ENCODE results near the gene MUC2.
"Not testable (repeated sequence)": the region's sequence is repeated elsewhere in the genome, so short reads cannot be mapped to it uniquely, and the experiment has no call there.

MUC2 gene

GRCh38 chr11:1102996-1103395, 28.3 kb downstream of the MUC2 start:
- no peak for DNase-seq

GRCh38 chr11:1103401-1104360, 29.0 kb downstream of the MUC2 start:
- DNase-seq, result no peak

DNA sequence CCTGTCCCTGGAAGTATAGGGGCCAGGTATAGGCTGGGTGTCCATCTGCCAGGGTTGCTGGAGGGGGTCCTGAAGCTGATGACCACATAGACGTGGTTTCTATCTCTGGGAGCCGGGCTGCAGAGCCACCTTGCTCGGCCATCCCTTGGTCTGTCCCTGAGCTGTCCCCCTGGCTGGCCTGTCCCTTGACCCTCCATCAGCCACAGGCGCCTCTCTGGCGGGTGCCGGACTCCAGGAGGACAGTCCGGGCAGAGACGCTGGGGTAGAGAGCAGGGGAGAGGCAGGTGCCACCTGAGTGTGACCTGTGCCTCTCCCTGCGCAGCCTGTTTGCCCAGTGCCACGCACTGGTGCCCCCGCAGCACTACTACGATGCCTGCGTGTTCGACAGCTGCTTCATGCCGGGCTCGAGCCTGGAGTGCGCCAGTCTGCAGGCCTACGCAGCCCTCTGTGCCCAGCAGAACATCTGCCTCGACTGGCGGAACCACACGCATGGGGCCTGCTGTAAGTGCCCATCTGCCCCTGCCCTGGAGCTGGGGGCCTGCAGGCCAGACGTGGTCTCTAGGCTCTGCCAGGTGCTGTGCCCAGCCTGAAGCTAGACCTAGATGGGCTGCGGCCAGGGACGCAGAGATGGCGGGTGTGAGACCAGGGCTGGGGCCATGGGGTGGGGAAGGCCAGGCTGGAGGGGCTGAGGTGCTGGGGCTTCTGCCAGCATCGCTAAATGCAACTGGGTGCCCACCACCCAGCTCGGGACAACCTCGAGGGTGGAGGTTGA, 29.9 kb downstream of the MUC2 start:
- no peak for DNase-seq

DNA sequence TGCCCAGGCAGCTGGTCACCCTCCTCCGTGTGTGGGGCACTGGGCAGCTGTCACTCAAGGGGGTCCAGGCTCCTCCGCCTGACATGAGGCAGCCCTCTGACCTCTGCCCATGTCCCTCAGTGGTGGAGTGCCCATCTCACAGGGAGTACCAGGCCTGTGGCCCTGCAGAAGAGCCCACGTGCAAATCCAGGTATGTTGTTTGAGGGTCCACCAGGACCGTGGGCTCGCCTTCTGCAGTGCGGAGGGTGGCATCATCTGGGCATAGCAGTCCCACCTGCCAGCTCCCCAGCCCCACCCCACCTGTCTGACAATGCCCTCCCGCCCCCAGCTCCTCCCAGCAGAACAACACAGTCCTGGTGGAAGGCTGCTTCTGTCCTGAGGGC, 30.5 kb downstream of the MUC2 start:
- DNase-seq, result no peak

- no peak for DNase-seq
Observed at GRCh38 chr11:1106387-1106786, 31.7 kb downstream of the MUC2 start.

GRCh38 chr11:1107316-1108245, 32.9 kb downstream of the MUC2 start:
- DNase-seq, result no peak

DNA sequence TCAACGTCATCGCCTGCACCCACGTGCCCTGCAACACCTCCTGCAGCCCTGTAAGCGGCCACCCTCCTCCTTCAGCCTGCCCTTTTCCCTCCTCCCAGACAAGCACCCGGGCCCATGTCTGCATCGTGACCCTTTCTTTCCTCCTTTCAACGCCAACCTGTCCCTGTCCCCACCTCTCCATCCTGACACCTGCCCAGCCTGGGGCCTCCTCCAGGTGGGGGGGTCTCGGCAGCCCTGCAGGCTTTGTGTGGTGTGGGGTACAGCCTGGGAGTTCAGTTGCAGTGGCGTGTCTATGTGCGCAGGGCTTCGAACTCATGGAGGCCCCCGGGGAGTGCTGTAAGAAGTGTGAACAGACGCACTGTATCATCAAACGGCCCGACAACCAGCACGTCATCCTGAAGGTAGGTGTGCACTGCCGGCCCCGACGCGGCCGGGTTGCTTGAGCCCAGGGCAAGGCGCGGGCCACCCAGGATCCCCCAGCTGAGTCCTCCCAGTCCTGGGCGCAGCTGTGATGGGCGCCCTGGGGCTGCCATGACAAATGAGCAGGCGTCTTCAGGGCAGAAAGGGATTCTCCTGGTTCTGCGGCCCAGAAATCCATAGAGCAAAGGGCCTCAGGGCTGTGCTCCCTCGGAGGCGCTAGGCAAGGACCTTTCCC, 33.7 kb downstream of the MUC2 start:
- DNase-seq, result no peak

- no peak for DNase-seq
Observed at GRCh38 chr11:1109101-1109917, 34.6 kb downstream of the MUC2 start.

DNA sequence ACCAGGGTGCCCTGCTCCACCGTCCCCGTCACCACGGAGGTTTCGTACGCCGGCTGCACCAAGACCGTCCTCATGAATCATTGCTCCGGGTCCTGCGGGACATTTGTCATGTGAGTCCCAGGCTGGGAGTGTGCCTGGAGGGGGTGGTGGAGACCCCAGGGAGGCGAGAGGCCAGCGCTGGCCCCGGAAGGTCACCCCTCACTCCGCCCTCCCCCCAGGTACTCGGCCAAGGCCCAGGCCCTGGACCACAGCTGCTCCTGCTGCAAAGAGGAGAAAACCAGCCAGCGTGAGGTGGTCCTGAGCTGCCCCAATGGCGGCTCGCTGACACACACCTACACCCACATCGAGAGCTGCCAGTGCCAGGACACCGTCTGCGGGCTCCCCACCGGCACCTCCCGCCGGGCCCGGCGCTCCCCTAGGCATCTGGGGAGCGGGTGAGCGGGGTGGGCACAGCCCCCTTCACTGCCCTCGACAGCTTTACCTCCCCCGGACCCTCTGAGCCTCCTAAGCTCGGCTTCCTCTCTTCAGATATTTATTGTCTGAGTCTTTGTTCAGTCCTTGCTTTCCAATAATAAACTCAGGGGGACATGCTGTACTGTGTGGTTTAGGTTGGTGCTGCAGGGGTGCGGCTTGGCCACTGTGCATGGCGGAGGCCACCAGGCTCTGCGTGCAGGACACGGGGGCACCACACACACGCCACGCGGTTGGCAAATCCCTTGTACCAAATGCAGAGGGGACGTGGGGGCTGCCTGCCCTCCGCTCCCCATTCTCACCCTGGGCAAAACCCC, 35.4 kb downstream of the MUC2 start:
- no peak for DNase-seq

DNA sequence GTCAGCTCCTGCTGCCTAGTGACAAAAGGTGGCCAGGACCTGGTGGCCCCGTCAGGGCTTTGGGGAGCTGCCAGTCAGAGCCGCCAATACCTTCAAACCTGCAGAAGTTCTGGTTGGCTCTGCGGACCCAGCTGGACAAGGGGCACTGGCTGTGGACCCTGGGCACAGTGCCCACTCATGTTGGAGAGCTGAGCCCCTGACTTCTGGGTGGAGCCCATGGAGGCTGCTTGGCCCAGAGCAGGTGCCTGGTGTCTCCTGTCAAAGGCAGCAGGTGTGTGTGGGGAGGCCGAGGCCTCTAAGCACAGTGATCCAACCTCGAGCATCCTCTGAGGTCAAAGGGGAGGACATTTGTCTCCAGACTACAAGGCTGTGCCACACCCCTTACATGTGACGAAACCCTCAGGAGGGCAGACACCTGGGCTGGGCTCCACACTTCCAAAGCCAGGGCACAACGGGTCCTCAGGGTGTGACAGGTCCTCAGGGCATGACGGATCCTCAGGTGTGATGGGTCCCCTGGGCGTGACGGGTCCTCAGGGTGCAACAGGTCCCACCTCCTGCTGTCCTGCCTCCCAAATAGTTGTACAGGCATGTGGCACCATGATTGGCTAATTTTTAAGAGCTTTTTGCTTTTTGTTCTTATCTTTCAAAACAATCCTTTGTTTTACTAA, 37.0 kb downstream of the MUC2 start:
- no peak for DNase-seq

DNA sequence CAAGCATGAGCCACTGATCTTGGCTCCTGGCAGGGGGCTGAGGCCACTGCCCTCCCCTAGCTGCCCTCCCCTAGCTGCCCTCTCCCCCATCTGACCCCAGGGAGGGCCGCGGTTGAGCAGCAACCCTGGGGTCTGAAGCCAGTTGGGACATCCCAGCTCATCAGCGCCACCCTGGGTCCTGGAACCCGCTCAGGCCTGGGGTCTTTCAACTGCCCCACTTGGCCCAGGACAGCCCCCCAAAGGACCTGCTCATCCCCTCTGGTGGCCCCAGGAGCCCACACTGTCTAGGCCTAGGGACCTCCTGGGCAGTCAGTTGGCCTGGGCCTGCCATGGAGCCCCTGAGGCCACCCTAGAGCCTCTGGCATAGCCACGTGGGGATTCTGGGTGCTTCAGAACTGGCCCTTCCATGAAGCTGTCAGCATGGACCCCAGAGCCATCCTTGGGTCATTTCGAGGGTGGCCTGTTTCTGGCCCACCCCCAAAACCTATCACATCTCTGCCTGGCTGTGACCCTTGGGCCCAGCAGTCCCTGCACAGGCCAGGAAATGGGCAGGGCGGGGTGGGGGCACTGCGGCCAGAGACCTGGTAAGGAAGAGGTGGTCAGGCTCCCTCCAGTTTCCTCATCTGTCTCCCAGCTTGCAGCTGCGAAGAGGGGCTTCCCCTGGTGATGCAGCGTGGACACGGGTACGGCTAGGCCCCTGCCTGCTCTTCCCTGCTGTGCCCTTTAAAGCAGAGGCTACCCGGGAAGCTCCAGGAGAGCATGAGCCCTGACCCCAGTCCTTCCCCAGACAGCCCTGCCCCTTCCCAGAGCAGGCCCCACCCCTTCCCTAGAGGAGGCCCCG, 37.9 kb downstream of the MUC2 start:
- DNase-seq, result no peak

DNA sequence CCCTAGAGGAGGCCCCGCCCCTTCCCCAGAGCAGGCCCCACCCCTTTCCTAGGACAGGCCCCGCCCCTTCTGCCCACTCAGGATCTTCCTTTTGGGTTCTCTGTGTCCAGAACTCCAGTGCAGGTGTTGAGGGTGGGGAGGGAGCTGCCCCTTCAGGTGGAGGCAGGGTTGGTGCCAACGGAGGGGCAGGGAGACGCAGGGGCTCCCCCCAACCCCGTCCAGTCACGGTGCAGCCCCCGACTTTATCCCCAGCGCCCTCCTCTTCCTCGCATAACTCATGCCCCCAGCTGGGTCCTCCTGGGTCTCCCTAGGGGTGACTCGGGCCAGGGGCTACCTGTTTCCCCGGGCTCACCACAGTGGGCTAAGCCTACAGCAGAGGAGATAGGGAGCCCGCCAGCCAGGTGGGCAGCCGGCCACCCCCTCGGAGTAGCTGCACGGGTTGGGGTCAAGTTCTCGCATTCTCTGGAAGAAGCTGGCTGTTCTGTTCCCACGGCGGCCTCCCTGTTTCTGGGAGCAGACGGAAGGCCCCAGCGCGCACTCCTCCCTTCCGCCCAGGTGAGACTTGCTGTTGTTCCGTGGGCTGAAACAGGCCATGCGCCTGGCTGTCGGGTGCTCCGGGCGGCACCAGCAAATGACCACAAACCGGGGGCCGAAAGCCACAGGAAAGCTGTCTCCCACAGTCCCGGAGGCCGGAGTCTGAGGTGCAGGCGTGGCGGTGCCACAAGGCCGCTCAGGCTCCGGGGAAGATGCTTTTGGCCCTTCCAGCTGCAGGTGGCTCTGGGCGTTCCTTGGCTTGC, 38.9 kb downstream of the MUC2 start:
- no peak for DNase-seq

- DNase-seq, result not testable (repeated sequence)
Observed at GRCh38 chr11:1115292-1115691, 40.6 kb downstream of the MUC2 start.

- no peak for DNase-seq
Observed at GRCh38 chr11:1116104-1116503, 41.4 kb downstream of the MUC2 start.

- no peak for DNase-seq
Observed at GRCh38 chr11:1116666-1117390, 42.2 kb downstream of the MUC2 start.

DNA sequence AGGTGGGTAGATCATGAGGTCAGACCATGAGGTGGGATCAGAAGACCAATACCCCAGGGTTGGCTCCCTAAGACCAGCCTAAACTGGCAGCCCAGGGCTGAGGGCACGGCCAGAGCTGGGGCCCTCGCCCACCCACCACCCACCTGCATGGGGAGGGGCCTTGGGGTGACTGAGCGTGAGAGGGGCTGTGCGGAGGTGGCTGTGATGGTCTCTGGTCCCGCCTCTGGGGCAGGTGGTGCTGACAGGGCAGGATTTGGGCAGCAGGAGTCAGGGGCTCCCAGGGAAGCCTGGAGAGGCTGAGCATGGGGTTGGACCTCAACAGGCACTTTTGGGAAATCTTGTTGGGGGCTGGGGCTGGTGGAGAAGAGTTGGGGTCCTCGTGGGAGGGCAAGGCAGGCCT, 43.3 kb downstream of the MUC2 start:
- DNase-seq, result no peak
